Measurements from ENCODE around the gene C2orf80. TPM values are rescaled to one million over a fixed set of nuclear protein-coding genes. Genes with fewer than 3 reads are reported as not detected.
A peak's percentile ranks its signal among the peaks of the same experiment; 100 is the strongest.

C2orf80 gene
- total RNA-seq, 1 experiment from 2014 or later: not detected

- H4K20me1 ChIP-seq (ENCODE audit: insufficient read depth): no peaks in the 10 kb centered on the region
- BruUV-seq (replicated peaks): no TSS peak
- no peak overlapping the region for H3K4me3 ChIP-seq
- intact Hi-C loops (cut with micrococcal nuclease; ENCODE audit: unreplicated experiment): loop anchor here (1.0 to 2.0 kb wide), 2 partner anchors 73 to 80 kb away; partner anchors contain the start of gene IDH1
- DNase-seq: no peak
- H3F3A ChIP-seq (ENCODE audit: insufficient read depth, low read depth): 0 out of 2 replicates have a peak, but pooled peaks cover 6% of the 10 kb centered on the region
- no peak overlapping the region for H2AFZ ChIP-seq
- H3K36me3 ChIP-seq (ENCODE audit: low read depth): no peaks in the 10 kb centered on the region
- H3K9me2 ChIP-seq (ENCODE audit: insufficient read depth): no peaks in the 10 kb centered on the region
- peaks cover 17% of the 10 kb centered on the region for H3K4me1 ChIP-seq (replicated peaks; ENCODE audit: insufficient read depth)
- TF ChIP-seq EZH2 (IDR thresholded peaks at IDR 0.05; ENCODE audit: low read depth) (no peak), CTCF (conservative IDR thresholded peaks at IDR 0.05) (no peak)
- POLR2A ChIA-PET (ENCODE audit: unreplicated experiment): no interaction called here
- H3K27ac ChIP-seq: no peak overlapping the region
- H3K4me2 ChIP-seq: peak overlapping the region; percentile 31; the same call in 1 of the 2 replicates
- no peaks in the 10 kb centered on the region for H3K79me2 ChIP-seq (ENCODE audit: low read depth)
- CTCF ChIA-PET: interaction anchor here (0.5 to 2.0 kb wide), 5 partner anchors 43 to 78 kb away, joined by 3 to 11 read pairs (median 3); partner anchors contain the start of gene IDH1
- no peaks in the 10 kb centered on the region for H3K9me3 ChIP-seq (ENCODE audit: insufficient read depth, low read depth)
- no peaks in the 10 kb centered on the region for H3K27me3 ChIP-seq (ENCODE audit: insufficient read depth, low read depth)
Measured at GRCh38 chr2:208175840-208176153, 14.0 kb downstream of the C2orf80 start.

- Histone ChIP-seq H3K4me3 (no peak overlapping the region), H3F3A (ENCODE audit: insufficient read depth, low read depth) (0 out of 2 replicates have a peak, but pooled peaks cover 6% of the 10 kb centered on the region), H3K79me2 (ENCODE audit: low read depth) (no peaks in the 10 kb centered on the region), H3K36me3 (ENCODE audit: low read depth) (no peaks in the 10 kb centered on the region), H3K27me3 (ENCODE audit: insufficient read depth, low read depth) (no peaks in the 10 kb centered on the region), H2AFZ (no peak overlapping the region), H3K9me3 (ENCODE audit: insufficient read depth, low read depth) (no peaks in the 10 kb centered on the region), H3K4me2 (peak overlapping the region; percentile 31; the same call in 1 of the 2 replicates), H3K27ac (no peak overlapping the region), H3K4me1 (replicated peaks; ENCODE audit: insufficient read depth) (peaks cover 17% of the 10 kb centered on the region), H3K9me2 (ENCODE audit: insufficient read depth) (no peaks in the 10 kb centered on the region), H4K20me1 (ENCODE audit: insufficient read depth) (no peaks in the 10 kb centered on the region)
- peak; percentile 56 to 66 for DNase-seq
- ChIA-PET POLR2A (ENCODE audit: unreplicated experiment) (no interaction called here), CTCF (interaction anchor here (0.5 to 2.0 kb wide), 6 partner anchors 43 to 79 kb away, joined by 3 to 11 read pairs (median 4); partner anchors contain the start of gene IDH1)
- no TSS peak for BruUV-seq (replicated peaks)
- TF ChIP-seq EZH2 (IDR thresholded peaks at IDR 0.05; ENCODE audit: low read depth): no peak
- TF ChIP-seq CTCF (conservative IDR thresholded peaks at IDR 0.05): peak; percentile 72
- intact Hi-C loops (cut with micrococcal nuclease; ENCODE audit: unreplicated experiment): loop anchor here (1.0 to 2.0 kb wide), 2 partner anchors 72 to 80 kb away; partner anchors contain the start of gene IDH1
Measured at GRCh38 chr2:208175069-208175839, 14.6 kb downstream of the C2orf80 start.

- no TSS peak for BruUV-seq (replicated peaks)
- Histone ChIP-seq H3K4me3 (no peak overlapping the region), H3K9me3 (ENCODE audit: insufficient read depth, low read depth) (no peaks in the 10 kb centered on the region), H3K79me2 (ENCODE audit: low read depth) (no peaks in the 10 kb centered on the region), H3K4me1 (replicated peaks; ENCODE audit: insufficient read depth) (peaks cover 8% of the 10 kb centered on the region), H3K36me3 (ENCODE audit: low read depth) (no peaks in the 10 kb centered on the region), H3K27ac (no peak overlapping the region), H3F3A (ENCODE audit: insufficient read depth, low read depth) (0 out of 2 replicates have a peak, but pooled peaks cover 6% of the 10 kb centered on the region), H3K27me3 (ENCODE audit: insufficient read depth, low read depth) (no peaks in the 10 kb centered on the region), H3K9me2 (ENCODE audit: insufficient read depth) (no peaks in the 10 kb centered on the region), H2AFZ (no peak overlapping the region), H4K20me1 (ENCODE audit: insufficient read depth) (no peaks in the 10 kb centered on the region), H3K4me2 (no peak overlapping the region)
- DNase-seq: no peak
- TF ChIP-seq CTCF (conservative IDR thresholded peaks at IDR 0.05) (no peak), EZH2 (IDR thresholded peaks at IDR 0.05; ENCODE audit: low read depth) (no peak)
- intact Hi-C loops (cut with micrococcal nuclease; ENCODE audit: unreplicated experiment): loop anchor here (2.0 kb wide), 1 partner anchor 71 kb away; no protein-coding TSS in a partner anchor
- POLR2A ChIA-PET (ENCODE audit: unreplicated experiment): no interaction called here
- CTCF ChIA-PET: interaction anchor here (1.1 to 2.0 kb wide), 2 partner anchors 43 to 80 kb away, joined by 4 to 11 read pairs; partner anchors contain the start of gene IDH1
Measured at GRCh38 chr2:208174144-208174543, 15.7 kb downstream of the C2orf80 start.

Data from PC-9 (cell line).